Non-pigmented ciliary epithelial cell (primary cell): Measurements from ENCODE around the gene TUBB4A.
"Not testable (repeated sequence)": the region's sequence is repeated elsewhere in the genome, so short reads cannot be mapped to it uniquely, and the experiment has no call there.

Source experiments
- DNase-seq: peaks from one replicate; pipeline ENCODE4 v3.0.0-alpha.2; 2010; ENCODE audit warnings: low read depth

TUBB4A gene

GRCh38 chr19:6501740-6502648 lies at the start of gene TUBB4A:
Gene TUBB4A (minus strand): TSS chr19:6502309. CDS start chr19:6502212, 97 bp downstream.
- DNase-seq, result no peak

DNA sequence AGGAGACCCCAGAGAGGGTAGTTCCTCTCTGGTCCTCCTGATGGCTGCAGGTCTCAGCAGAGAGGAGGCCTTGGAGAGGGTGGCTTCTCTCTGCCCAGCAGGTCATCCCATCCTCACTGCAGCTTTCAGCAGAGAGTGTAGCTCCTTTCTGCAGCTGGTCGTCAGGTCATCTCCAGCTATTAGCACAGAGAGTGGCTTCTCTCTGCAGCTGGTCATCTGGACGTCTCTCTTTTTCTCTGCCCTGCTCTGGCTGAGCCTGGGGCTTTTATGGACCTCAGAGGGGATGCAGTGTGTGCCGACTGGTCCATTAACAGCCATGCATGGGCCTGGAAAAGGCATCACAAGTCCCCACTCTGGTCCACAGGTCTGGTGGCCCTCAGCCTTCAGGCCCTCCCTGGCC lies 49.0 kb upstream of the TUBB4A start:
- DNase-seq, result no peak

- DNase-seq, result not testable (repeated sequence)
Observed at GRCh38 chr19:6550679-6551078, 48.6 kb upstream of the TUBB4A start.

- DNase-seq, result no peak
Observed at GRCh38 chr19:6543866-6544347, 41.8 kb upstream of the TUBB4A start.

GRCh38 chr19:6540918-6541689 lies 39.0 kb upstream of the TUBB4A start:
- no peak for DNase-seq

DNA sequence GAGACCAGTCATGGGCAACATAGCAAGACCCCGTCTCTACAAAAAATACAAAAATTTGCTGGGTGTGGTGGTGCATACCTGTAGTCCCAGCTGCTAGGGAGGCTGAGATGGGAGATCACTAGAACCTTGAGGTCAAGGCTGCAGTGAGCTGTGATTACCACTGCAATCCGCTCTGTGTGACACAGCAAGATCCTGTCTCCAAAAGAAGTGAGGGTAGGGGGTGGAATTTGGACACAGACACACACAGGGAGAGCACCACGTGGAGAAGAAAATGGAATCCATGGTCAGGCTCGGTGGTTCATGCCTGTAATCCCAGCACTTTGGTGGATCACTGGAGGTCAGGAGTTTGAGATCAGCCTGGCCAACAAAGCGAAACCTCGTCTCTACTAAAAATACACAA lies 37.4 kb upstream of the TUBB4A start:
- no peak for DNase-seq

DNA sequence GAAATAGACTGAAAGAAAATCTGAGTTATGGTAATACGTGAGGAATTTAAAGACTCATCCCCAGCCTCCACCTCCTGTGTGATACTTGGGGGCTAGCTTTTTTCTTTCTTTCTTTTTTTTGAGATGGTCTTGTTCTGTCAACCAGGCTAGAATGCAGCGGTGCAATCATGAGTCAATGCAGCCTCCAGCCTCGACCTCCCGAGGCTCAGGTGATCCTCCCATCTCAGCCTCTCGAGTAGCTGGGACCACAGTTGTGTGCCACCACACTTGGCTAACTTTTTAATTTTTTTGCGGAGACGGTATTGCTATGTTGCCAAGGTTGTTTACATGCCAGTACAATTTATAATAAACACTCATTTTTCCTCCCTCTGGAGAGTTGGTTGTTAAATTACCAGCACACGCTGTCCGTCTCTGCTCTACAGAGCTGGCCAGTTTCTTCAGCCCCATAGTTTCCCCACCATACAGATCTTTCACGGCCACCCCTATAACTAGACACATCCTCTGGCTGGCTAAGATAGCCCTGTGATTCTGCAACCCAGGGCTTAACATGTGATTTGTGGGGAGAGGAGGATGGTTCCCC lies 33.5 kb upstream of the TUBB4A start:
- no peak for DNase-seq

- DNase-seq, result no peak
Observed at GRCh38 chr19:6534451-6535093, 32.5 kb upstream of the TUBB4A start.

GRCh38 chr19:6533746-6534418 lies 31.8 kb upstream of the TUBB4A start:
- no peak for DNase-seq

- no peak for DNase-seq
Observed at GRCh38 chr19:6533000-6533328, 30.9 kb upstream of the TUBB4A start.

DNA sequence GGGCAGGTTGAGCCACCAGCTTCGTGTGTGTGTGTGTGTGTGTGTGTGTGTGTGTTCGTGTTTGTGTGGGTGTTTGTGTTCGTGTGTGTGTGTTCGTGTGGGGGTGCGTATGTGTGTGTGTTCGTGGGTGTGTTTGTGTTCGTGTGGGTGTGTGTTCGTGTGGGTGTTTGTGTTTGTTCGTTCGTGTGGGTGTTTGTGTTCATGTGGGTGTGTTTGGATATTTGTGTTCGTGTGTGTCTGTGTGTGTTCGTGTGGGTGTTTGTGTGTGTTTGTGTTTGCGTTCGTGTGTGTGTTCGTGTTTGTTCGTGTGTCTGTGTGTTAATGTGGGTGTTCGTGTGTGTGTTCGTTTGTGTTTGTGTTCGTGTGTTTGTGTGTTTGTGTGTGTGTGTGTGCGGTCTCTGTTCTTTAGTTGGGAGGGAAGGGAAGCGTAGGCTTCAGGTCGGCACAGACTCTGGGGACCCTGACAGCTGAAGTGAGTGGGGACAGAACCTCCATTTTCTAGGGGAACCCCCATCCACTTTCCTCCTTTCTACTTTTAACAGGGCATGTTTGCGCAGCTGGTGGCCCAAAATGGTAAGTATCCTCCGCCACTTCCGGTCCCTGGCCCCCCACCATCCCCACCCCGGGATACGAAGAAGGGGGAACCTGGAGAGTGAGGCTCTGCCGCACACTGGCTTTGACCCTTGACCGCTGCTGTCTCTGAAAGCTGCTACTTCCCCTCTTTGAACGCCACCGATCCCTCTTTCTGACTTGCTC lies 30.3 kb upstream of the TUBB4A start:
- no peak for DNase-seq

GRCh38 chr19:6531956-6532243 lies 29.8 kb upstream of the TUBB4A start:
- DNase-seq, result no peak

DNA sequence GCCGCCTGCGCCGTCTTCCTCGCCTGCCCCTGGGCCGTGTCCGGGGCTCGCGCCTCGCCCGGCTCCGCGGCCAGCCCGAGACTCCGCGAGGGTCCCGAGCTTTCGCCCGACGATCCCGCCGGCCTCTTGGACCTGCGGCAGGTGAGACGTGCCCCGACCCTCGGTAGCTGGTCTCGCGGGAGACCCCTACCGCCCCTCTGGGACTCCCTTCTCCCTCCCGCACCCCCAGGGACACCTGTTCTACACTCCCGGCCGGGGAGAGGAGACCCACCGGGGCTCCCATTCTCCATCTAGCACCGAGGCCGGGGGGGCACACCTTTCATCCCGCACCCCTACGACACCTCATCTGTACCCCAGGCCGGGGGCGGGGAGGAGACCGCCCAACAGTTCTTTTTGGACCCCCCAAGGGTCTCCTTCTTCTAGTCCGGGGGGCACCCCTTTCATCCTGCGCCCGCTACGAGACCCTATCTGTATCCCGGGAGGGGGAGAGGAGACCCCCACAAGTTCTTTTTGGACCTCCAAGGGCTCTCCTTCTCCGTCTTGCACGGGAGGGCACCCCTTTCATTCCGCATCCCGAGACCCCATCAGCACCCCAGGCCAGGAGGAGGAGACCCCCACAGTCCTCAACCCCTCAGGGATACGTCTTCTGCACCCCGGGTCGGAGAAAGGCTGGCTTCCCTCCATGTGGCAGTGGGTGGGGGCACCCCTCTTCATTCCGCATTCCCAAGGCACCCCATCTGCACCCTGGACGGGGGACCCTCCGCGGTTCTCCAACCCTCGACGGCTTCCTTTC lies 29.2 kb upstream of the TUBB4A start:
- DNase-seq, result no peak

DNA sequence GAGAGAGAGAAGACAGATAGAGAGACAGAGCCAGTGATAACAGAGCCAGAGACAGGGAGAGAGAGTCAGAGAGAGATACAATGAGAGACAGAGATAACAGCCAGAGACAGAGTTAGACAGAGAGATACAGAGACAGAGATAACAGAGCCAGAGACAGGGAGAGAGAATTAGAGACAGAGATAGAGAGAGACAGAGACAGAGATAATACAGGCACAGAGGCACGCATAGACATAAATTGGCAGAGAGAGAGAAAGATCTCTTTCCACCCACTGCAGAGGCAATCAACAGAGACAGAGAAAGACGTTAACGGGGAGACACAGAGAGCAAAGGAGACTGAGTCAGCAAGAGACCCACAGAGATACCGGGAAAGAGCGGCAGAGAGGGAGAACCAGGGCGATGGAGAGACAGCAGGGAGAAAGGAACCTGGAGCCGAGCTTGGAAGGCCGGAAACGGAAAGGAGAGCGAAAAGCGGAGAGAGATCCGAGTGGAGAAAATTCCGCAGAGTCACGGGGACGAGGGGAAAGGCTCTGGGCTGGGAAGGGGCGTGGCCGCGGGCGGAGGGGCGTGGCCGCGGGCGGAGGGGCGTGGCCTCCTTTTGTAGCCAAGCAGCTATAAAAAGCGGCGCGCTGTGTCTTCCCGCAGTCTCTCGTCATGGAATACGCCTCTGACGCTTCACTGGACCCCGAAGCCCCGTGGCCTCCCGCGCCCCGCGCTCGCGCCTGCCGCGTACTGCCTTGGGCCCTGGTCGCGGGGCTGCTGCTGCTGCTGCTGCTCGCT lies 28.5 kb upstream of the TUBB4A start, which contains the start of gene TNFSF9:
TNFSF9 (plus strand) TSS at position 641 of the 777 bp plus-strand sequence; CDS start at position 652, 11 bp downstream.
- peak; percentile 26 for DNase-seq

- DNase-seq, result no peak
Observed at GRCh38 chr19:6529937-6530385, 27.9 kb upstream of the TUBB4A start.

DNA sequence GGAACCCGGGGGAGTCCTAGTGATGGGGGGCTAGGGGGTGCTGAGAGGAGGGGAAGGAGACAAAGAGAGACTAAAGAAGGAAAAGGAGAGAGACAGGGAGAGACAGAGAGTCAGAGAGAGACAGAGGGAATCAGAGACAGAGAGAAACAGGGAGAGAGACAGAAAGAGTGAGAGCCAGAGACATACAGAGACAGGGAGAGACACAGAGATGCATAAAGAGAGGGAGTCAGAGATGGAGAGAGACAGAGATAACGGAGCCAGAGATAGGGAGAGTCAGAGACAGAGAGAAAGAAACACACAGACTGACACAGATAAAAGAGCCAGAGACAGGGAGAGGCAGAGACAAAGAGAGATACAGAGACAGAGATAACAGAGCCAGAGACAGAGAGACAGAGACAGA lies 27.2 kb upstream of the TUBB4A start:
- DNase-seq, result no peak

DNA sequence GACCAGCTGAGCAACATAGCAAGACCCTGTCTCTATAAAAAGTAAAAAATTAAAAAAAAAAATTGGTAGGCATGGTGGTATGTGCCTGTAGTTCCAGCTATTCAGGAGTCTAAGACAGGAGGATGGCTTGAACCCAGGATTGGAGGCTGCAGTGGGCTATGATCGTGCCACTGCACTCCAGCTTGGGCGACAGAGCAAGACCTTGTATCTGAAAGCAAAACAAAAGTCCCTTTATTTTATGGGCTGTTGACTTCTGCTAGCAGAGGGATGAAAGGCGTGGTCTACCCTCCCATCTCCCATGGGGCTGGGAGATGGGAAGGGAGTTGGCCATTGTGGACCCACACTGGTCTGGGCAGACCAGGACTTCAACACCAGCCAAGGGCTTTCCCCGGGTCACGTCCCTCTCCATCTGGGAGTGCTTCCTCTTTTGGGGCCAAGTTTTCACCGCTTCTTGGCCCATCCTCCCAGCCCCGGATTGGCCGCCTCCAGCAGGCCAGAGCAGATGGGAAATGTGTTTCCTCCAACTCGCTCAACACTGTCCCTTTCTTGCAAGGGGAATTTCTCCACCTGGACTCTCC lies 26.5 kb upstream of the TUBB4A start:
- no peak for DNase-seq

DNA sequence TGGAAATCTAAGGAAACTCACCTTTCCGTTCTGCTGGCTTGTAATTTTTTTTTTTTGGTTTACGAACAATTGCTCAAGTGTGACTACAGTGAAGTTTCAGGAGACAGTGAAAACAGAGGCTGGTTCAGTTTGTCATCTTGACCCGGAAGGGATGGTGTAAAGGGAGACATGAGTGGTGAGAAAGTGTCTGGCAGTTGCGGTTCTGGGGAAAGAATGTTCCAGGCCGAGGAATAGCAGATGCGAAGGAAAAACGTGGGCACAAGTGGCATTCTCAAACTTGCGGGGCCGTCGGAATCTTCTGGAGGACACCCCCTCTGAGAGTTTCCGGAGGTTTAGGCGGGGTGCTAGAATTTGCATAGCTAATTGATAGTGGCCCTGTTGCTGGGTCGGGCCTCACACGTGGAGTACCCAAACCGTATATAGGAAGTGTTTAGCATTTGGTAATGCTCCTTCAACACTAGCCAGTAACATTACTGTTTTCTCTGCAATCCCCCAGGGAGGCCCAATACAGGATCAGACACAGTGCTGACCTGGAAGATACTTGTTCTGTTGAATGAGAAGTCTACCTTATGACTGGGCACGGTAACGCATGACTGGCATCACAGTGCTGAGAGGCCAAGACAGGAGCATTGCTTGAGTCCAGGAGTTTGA lies 25.9 kb upstream of the TUBB4A start:
- DNase-seq, result no peak
